Mesenchymal stem cell (in vitro differentiated cells and primary cell): ENCODE results near the gene ZNF93.
A peak's percentile ranks its signal among the peaks of the same experiment; 100 is the strongest.
"Not testable (repeated sequence)": the region's sequence is repeated elsewhere in the genome, so short reads cannot be mapped to it uniquely, and the experiment has no call there.

Source experiments
- DNase-seq: peaks from one replicate; pipeline ENCODE4 v3.0.0-alpha.2; 2013
- H2AFZ ChIP-seq: one replicate; pipeline ENCODE4 v1.6.1; 2013; ENCODE audit warnings: low read depth, mild to moderate bottlenecking, control low read depth, inconsistent platforms, low read length, moderate library complexity
- H2AK5ac ChIP-seq: 2 replicates; pipeline ENCODE4 v1.6.1; 2013; ENCODE audit warnings: low read length, moderate library complexity, mild to moderate bottlenecking, inconsistent platforms; ENCODE audit not compliant: severe bottlenecking
- H2BK120ac ChIP-seq: one replicate; pipeline ENCODE4 v1.6.1; 2013; ENCODE audit warnings: low read depth, mild to moderate bottlenecking, inconsistent platforms, low read length, moderate library complexity
- H2BK12ac ChIP-seq, 2 experiments: one replicate each; pipeline ENCODE4 v1.6.1; 2013; ENCODE audit warnings: inconsistent platforms in 2 of 2, low read length in 2 of 2, mild to moderate bottlenecking in 2 of 2, moderate library complexity in 2 of 2, control low read depth in 1 of 2
- H2BK15ac ChIP-seq: one replicate; pipeline ENCODE4 v1.6.1; 2013; ENCODE audit warnings: mild to moderate bottlenecking, low read depth, inconsistent platforms; ENCODE audit not compliant: poor library complexity, severe bottlenecking
- H2BK5ac ChIP-seq: 2 replicates; pipeline ENCODE4 v1.6.1; 2013; ENCODE audit warnings: low read depth, mild to moderate bottlenecking, low read length, control low read depth, inconsistent platforms; ENCODE audit not compliant: poor library complexity, severe bottlenecking
- H3K14ac ChIP-seq, 2 experiments: one replicate each; pipeline ENCODE4 v1.6.1; 2013; ENCODE audit warnings: inconsistent platforms in 2 of 2, low read length in 2 of 2, control low read depth in 1 of 2, mild to moderate bottlenecking in 1 of 2, moderate library complexity in 1 of 2
- H3K18ac ChIP-seq, 2 experiments: one replicate each; pipeline ENCODE4 v1.6.1; 2013; ENCODE audit warnings: inconsistent platforms in 2 of 2, low read length in 2 of 2, control low read depth in 1 of 2, low read depth in 1 of 2, mild to moderate bottlenecking in 1 of 2
- H3K23ac ChIP-seq, 2 experiments: one replicate each; pipeline ENCODE4 v1.6.1; 2013; ENCODE audit warnings: inconsistent platforms in 2 of 2, low read length in 2 of 2, mild to moderate bottlenecking in 2 of 2, moderate library complexity in 2 of 2, control low read depth in 1 of 2
- H3K27ac ChIP-seq: 2 replicates; pipeline ENCODE4 v1.5.1; 2013; ENCODE audit warnings: mild to moderate bottlenecking, moderate library complexity, low read length, control low read depth, inconsistent platforms; ENCODE audit not compliant: poor library complexity, severe bottlenecking
- H3K27me3 ChIP-seq, 2 experiments: 2 replicates each; pipeline versions ENCODE4 v1.6.1 to v1.7.0; 2013; ENCODE audit warnings: low read length in 2 of 2, mild to moderate bottlenecking in 2 of 2, moderate library complexity in 2 of 2, control low read depth in 1 of 2, inconsistent platforms in 1 of 2; ENCODE audit not compliant: control insufficient read depth in 1 of 2, insufficient read depth in 1 of 2
- H3K36me3 ChIP-seq, 2 experiments: 2 replicates each; pipeline versions ENCODE4 v1.6.1 to v1.7.0; 2013; ENCODE audit warnings: low read length in 2 of 2, control low read depth in 1 of 2, inconsistent platforms in 1 of 2, low read depth in 1 of 2, mild to moderate bottlenecking in 1 of 2; ENCODE audit not compliant: insufficient read depth in 2 of 2, control insufficient read depth in 1 of 2
- H3K4ac ChIP-seq, 2 experiments: one replicate each; pipeline ENCODE4 v1.6.1; 2013; ENCODE audit warnings: inconsistent platforms in 2 of 2, low read length in 2 of 2, mild to moderate bottlenecking in 2 of 2, moderate library complexity in 2 of 2, control low read depth in 1 of 2, low read depth in 1 of 2
- H3K4me1 ChIP-seq: 2 replicates; pipeline ENCODE4 v1.6.1; 2013; ENCODE audit warnings: low read depth, low read length, control low read depth; ENCODE audit not compliant: control insufficient read depth, insufficient read depth
- H3K4me2 ChIP-seq: 2 replicates; pipeline ENCODE4 v1.6.1; 2013; ENCODE audit warnings: low read length, mild to moderate bottlenecking, inconsistent platforms; ENCODE audit not compliant: poor library complexity, severe bottlenecking
- H3K4me3 ChIP-seq, 2 experiments: 2 replicates each; pipeline versions ENCODE4 v1.5.1 to v1.7.0; 2013; ENCODE audit warnings: low read length in 2 of 2, mild to moderate bottlenecking in 2 of 2, control low read depth in 1 of 2, low read depth in 1 of 2; ENCODE audit not compliant: insufficient read depth in 1 of 2
- H3K79me1 ChIP-seq: replicated peaks from 2 replicates; pipeline ENCODE4 v1.6.1; 2013; ENCODE audit warnings: mild to moderate bottlenecking, control low read depth, low read length, inconsistent platforms; ENCODE audit not compliant: poor library complexity, severe bottlenecking
- H3K9ac ChIP-seq: 2 replicates; pipeline ENCODE4 v1.7.0; 2013; ENCODE audit warnings: mild to moderate bottlenecking, low read length, moderate library complexity
- H3K9me3 ChIP-seq: 2 replicates; pipeline ENCODE4 v1.7.0; 2013; ENCODE audit warnings: mild to moderate bottlenecking, low read length; ENCODE audit not compliant: control insufficient read depth
- H4K8ac ChIP-seq: one replicate; pipeline ENCODE4 v1.6.1; 2013; ENCODE audit warnings: inconsistent platforms, mild to moderate bottlenecking, low read length, moderate library complexity
- H4K91ac ChIP-seq: one replicate; pipeline ENCODE4 v1.6.1; 2013; ENCODE audit warnings: mild to moderate bottlenecking, low read length, inconsistent platforms
- WGBS: methylation state at CpG from one replicate; pipeline ENCODE4 v1.1.7; 2013; ENCODE audit warnings: mixed read lengths; 5-methylcytosine and 5-hydroxymethylcytosine counted together

ZNF93 gene

DNA sequence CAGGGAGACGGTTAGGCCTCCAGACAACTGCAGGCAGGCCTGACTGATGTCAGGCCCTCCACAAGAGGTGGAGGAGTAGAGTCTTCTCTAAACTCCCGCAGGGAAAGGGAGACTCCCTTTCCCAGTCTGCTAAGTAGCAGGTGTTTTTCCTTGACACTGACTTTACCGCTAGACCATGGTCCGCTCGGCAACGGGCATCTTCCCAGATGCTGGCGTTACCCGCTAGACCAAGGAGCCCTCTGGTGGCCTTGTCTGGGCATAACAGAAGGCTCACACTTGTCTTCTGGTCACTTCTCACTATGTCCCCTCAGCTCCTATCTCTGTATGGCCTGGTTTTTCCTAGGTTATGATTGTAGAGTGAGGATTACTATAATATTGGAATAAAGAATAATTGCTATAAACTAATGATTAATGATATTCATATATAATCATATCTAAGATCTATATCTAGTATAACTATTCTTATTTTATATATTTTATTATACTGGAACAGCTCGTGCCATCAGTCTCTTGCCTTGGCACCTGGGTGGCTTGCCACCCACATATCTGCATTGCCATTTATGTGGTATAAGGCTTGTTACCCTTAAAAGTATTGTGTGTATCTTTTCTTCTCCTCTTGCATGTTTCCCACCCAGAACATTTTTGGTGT lies 58.5 kb downstream of the ZNF93 start:
- H3K4ac ChIP-seq, H4K91ac ChIP-seq, H2AFZ ChIP-seq, H2AK5ac ChIP-seq, H4K8ac ChIP-seq, H2BK12ac ChIP-seq, H3K79me1 ChIP-seq, H2BK15ac ChIP-seq, H3K4me3 ChIP-seq, H3K23ac ChIP-seq, H3K4me1 ChIP-seq, H3K14ac ChIP-seq, H2BK5ac ChIP-seq, H3K27ac ChIP-seq, H3K18ac ChIP-seq, H2BK120ac ChIP-seq, H3K9ac ChIP-seq, H3K4me2 ChIP-seq, H3K27me3 ChIP-seq, H3K36me3 ChIP-seq: not testable (repeated sequence)
- H3K9me3 ChIP-seq = peaks cover 22% of the 10 kb centered on the region
- WGBS = 25% methylated on average over 7 of the region's 9 CpGs
- DNase-seq = peak; percentile 38

DNA sequence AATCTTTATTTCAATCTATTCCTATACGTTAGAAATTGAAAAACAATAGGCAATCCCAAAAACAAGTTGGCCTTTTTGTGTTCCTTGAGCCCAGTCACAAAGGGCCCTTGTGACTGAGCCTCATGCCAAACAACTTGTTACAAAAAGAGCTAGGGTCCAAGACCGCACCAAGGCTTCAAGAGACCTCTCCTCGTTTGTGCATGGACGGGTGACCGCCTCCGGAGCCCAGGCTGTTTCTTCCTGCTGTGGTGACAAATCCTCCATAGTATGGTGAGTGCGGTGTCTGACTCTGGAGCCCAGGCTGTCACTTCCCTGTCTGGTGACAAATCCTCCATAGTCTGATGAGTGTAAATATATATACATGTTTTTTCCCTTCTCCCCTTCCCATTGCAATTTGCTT lies 63.7 kb downstream of the ZNF93 start:
- H3K18ac ChIP-seq = no peak overlapping the region
- H3K36me3 ChIP-seq = no peaks in the 10 kb centered on the region
- no peak overlapping the region for H3K4me2 ChIP-seq
- no peak overlapping the region for H2BK120ac ChIP-seq
- peaks cover 55% of the 10 kb centered on the region for H3K9me3 ChIP-seq
- H2AFZ ChIP-seq = no peak overlapping the region
- 86% methylated on average over 6 of the region's 7 CpGs for WGBS
- H3K4ac ChIP-seq = no peak overlapping the region
- no peaks in the 10 kb centered on the region for H3K4me1 ChIP-seq
- H3K27me3 ChIP-seq = no peaks in the 10 kb centered on the region
- DNase-seq = no peak
- H4K8ac ChIP-seq = no peak overlapping the region
- H3K14ac ChIP-seq = no peak overlapping the region
- no peak overlapping the region for H3K9ac ChIP-seq
- no peak overlapping the region for H2BK12ac ChIP-seq
- H2BK15ac ChIP-seq = no peak overlapping the region
- H4K91ac ChIP-seq = no peak overlapping the region
- no peak overlapping the region for H3K27ac ChIP-seq
- H3K4me3 ChIP-seq = no peak overlapping the region
- H3K23ac ChIP-seq = no peak overlapping the region
- no peak overlapping the region for H2AK5ac ChIP-seq
- no peak overlapping the region for H2BK5ac ChIP-seq
- H3K79me1 ChIP-seq = no peaks in the 10 kb centered on the region

DNA sequence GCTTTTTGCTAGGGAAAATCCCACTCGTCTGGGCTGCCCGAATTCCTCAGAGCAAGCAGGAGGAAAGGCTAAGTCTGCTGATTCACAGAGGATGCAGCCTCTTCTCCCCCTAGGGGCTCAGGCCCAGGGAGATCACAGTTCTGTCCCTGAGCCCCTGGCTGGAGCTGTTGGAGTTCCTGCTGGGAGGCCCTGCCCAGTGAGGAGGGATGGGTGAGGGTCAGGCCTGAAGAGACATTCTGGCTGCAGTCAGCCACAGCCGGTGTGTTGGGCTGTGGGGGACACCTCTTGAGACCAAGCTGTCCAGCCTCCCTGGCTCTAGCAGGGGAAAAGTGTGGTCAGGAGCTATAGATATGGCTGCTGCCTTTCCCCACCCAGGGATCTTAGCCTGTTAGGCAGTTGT lies 65.4 kb downstream of the ZNF93 start:
- not testable (repeated sequence) for H3K4me3 ChIP-seq

DNA sequence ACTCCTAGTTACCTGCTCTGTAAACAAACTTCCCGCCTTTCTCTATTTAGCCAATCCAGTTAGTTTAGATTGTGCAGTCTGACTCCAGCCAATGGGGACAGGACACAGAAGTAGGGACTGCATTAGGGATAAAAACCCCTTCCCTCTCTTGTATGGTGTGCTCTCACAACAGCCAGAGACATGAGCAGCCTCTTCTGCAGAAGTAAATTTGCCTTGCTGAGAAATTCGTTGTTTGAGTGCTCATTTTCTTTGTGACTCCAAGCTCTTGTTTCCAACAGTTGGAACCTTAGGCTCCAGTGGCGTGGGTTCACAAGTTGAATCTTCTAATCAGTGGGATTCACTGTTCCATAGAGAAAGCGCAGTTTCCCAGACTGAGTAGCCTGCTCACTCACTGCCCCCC lies 66.1 kb downstream of the ZNF93 start:
- Histone ChIP-seq H3K9me3 (peaks cover 63% of the 10 kb centered on the region), H2BK120ac (no peak overlapping the region), H3K4me2 (no peak overlapping the region), H3K14ac (no peak overlapping the region), H3K36me3 (no peaks in the 10 kb centered on the region), H3K4me1 (no peaks in the 10 kb centered on the region), H4K91ac (no peak overlapping the region), H3K4me3 (no peak overlapping the region), H3K4ac (no peak overlapping the region), H4K8ac (no peak overlapping the region), H3K18ac (no peak overlapping the region), H2AFZ (no peak overlapping the region), H2AK5ac (no peak overlapping the region), H2BK12ac (no peak overlapping the region), H3K79me1 (no peaks in the 10 kb centered on the region), H3K9ac (no peak overlapping the region), H3K27me3 (no peaks in the 10 kb centered on the region), H2BK15ac (no peak overlapping the region), H3K23ac (no peak overlapping the region), H3K27ac (no peak overlapping the region), H2BK5ac (no peak overlapping the region)
- WGBS = 64% methylated on average over 4 of the region's 4 CpGs
- DNase-seq = no peak

More for the DNA sequence above, 65.4 kb downstream of the ZNF93 start:
- not testable (repeated sequence) for H4K8ac ChIP-seq, H3K79me1 ChIP-seq, H3K4me1 ChIP-seq, H3K14ac ChIP-seq, H3K4ac ChIP-seq, H2AK5ac ChIP-seq, H3K27ac ChIP-seq, H4K91ac ChIP-seq, H3K9ac ChIP-seq, H3K23ac ChIP-seq, H3K18ac ChIP-seq, H3K36me3 ChIP-seq, H2BK5ac ChIP-seq, DNase-seq, H2AFZ ChIP-seq, H2BK12ac ChIP-seq, H2BK15ac ChIP-seq, H2BK120ac ChIP-seq, H3K4me2 ChIP-seq, H3K27me3 ChIP-seq
- H3K9me3 ChIP-seq = peaks cover 60% of the 10 kb centered on the region
- WGBS = 62% methylated on average over 3 of the region's 3 CpGs
